ENCODE measurements around the gene CAMK2D. TPM values are rescaled to one million over a fixed set of nuclear protein-coding genes. Genes with fewer than 3 reads are reported as not detected.

Gene CAMK2D
- total RNA-seq, 1 donor from 2014 or later: 19.7 TPM

GRCh38 chr4:113773014-113773413 lies 11.5 kb upstream of the CAMK2D start:
- no peak for TF ChIP-seq CTCF (IDR thresholded peaks at IDR 0.05; ENCODE audit: unreplicated experiment)
- H3K9me3 Mint-ChIP-seq (ENCODE audit: unreplicated experiment): no peaks in the 10 kb centered on the region
- H3K36me3 Mint-ChIP-seq (ENCODE audit: low read depth, unreplicated experiment): no peaks in the 10 kb centered on the region
- no peak overlapping the region for H3K27ac Mint-ChIP-seq (ENCODE audit: unreplicated experiment)
- no peak for DNase-seq (ENCODE audit: low spot score)
- H3K4me1 Mint-ChIP-seq (ENCODE audit: unreplicated experiment): no peaks in the 10 kb centered on the region
- H3K4me3 Mint-ChIP-seq (ENCODE audit: unreplicated experiment): no peak overlapping the region
- H3K27me3 Mint-ChIP-seq (ENCODE audit: unreplicated experiment): peaks cover 2% of the 10 kb centered on the region

GRCh38 chr4:113772319-113772718 lies 10.8 kb upstream of the CAMK2D start:
- no peak overlapping the region for H3K4me3 Mint-ChIP-seq (ENCODE audit: unreplicated experiment)
- peaks cover 2% of the 10 kb centered on the region for H3K27me3 Mint-ChIP-seq (ENCODE audit: unreplicated experiment)
- DNase-seq (ENCODE audit: low spot score): no peak
- no peak for TF ChIP-seq CTCF (IDR thresholded peaks at IDR 0.05; ENCODE audit: unreplicated experiment)
- H3K36me3 Mint-ChIP-seq (ENCODE audit: low read depth, unreplicated experiment): no peaks in the 10 kb centered on the region
- H3K27ac Mint-ChIP-seq (ENCODE audit: unreplicated experiment): no peak overlapping the region
- H3K4me1 Mint-ChIP-seq (ENCODE audit: unreplicated experiment): no peaks in the 10 kb centered on the region
- H3K9me3 Mint-ChIP-seq (ENCODE audit: unreplicated experiment): no peaks in the 10 kb centered on the region

GRCh38 chr4:113769744-113770143 lies 8.2 kb upstream of the CAMK2D start:
- H3K27ac Mint-ChIP-seq (ENCODE audit: unreplicated experiment): no peak overlapping the region

GRCh38 chr4:113768952-113769351 lies 7.4 kb upstream of the CAMK2D start:
- H3K4me3 Mint-ChIP-seq (ENCODE audit: unreplicated experiment): no peak overlapping the region
- H3K36me3 Mint-ChIP-seq (ENCODE audit: low read depth, unreplicated experiment): no peaks in the 10 kb centered on the region
- no peak overlapping the region for H3K27ac Mint-ChIP-seq (ENCODE audit: unreplicated experiment)
- DNase-seq (ENCODE audit: low spot score): no peak
- H3K4me1 Mint-ChIP-seq (ENCODE audit: unreplicated experiment): no peaks in the 10 kb centered on the region
- H3K27me3 Mint-ChIP-seq (ENCODE audit: unreplicated experiment): no peaks in the 10 kb centered on the region
- TF ChIP-seq CTCF (IDR thresholded peaks at IDR 0.05; ENCODE audit: unreplicated experiment): no peak
- no peaks in the 10 kb centered on the region for H3K9me3 Mint-ChIP-seq (ENCODE audit: unreplicated experiment)

More at GRCh38 chr4:113769744-113770143, 8.2 kb upstream of the CAMK2D start:
- no peaks in the 10 kb centered on the region for H3K9me3 Mint-ChIP-seq (ENCODE audit: unreplicated experiment)
- TF ChIP-seq CTCF (IDR thresholded peaks at IDR 0.05; ENCODE audit: unreplicated experiment): no peak
- H3K36me3 Mint-ChIP-seq (ENCODE audit: low read depth, unreplicated experiment): no peaks in the 10 kb centered on the region
- no peaks in the 10 kb centered on the region for H3K27me3 Mint-ChIP-seq (ENCODE audit: unreplicated experiment)
- no peak overlapping the region for H3K4me3 Mint-ChIP-seq (ENCODE audit: unreplicated experiment)
- DNase-seq (ENCODE audit: low spot score): no peak
- H3K4me1 Mint-ChIP-seq (ENCODE audit: unreplicated experiment): no peaks in the 10 kb centered on the region

- no peak for DNase-seq (ENCODE audit: low spot score)
- Mint-ChIP-seq H3K27ac (ENCODE audit: unreplicated experiment) (no peak overlapping the region), H3K36me3 (ENCODE audit: low read depth, unreplicated experiment) (no peaks in the 10 kb centered on the region), H3K4me1 (ENCODE audit: unreplicated experiment) (peaks cover 8% of the 10 kb centered on the region), H3K9me3 (ENCODE audit: unreplicated experiment) (no peaks in the 10 kb centered on the region), H3K4me3 (ENCODE audit: unreplicated experiment) (no peak overlapping the region), H3K27me3 (ENCODE audit: unreplicated experiment) (peaks cover 8% of the 10 kb centered on the region)
- TF ChIP-seq CTCF (IDR thresholded peaks at IDR 0.05; ENCODE audit: unreplicated experiment): no peak
Measured at GRCh38 chr4:113766882-113767281, 5.3 kb upstream of the CAMK2D start.

Measured in endothelial cell (in vitro differentiated cells).